NCI-H526 (cell line): ENCODE results near the gene PHF2.
A peak's percentile ranks its signal among the peaks of the same experiment; 100 is the strongest.

Source experiments
- DNase-seq, 2 experiments: peaks; one replicate each; lab custom pipeline; 2025; lab: John Stamatoyannopoulos, UW

PHF2 gene

DNA sequence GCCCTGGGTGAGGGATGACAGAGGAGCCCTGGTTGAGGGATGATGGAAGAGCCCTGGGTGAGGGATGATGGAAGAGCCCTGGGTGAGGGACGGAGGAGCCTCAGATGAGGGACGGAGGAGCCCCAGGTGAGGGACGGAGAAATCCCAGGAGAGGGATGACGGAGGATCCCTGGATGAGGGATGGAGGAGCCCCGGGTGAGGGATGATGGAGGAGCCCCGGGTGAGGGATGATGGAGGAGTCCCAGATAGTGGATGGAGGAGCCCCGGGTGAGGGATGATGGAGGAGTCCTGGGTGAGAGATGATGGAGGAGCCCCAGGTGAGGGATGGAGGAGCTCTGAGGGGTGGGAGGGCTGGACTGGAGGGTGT is 10.9 kb downstream of the PHF2 start:
- DNase-seq: no peak

DNA sequence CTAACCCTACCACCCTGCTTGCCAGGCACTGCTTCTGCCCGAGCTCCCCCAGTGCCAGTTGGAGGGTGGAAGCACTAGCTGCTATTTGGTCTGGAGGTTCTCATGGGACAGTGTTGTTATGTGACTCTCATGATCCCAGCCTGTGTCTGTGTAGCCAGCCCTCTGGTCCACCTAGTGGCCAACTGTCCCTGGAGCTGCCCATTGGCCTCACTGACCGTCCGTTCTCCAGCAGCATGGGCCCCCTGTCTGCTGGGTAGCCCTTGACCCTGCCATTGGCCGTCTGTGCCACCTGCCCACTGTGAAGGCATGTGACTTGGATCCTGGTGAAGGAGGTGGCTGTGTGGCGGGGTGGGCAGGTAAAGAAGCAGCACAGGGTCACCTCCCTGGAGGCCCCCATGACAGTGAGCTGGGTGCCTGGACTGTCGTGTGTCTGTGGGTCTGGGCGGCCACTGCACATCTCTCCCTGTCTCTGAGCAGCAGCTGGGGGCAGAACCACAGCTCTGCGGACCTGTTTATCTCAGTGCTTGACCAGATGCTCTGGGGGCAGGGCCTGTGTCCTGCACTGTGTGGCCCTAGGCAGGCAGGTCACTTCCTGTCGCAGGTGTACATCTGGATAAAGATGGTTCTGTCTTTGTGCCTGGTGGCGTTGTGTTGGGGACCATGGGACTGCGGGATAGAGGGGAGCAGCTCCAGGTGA is 11.4 kb downstream of the PHF2 start:
- DNase-seq: no peak

DNA sequence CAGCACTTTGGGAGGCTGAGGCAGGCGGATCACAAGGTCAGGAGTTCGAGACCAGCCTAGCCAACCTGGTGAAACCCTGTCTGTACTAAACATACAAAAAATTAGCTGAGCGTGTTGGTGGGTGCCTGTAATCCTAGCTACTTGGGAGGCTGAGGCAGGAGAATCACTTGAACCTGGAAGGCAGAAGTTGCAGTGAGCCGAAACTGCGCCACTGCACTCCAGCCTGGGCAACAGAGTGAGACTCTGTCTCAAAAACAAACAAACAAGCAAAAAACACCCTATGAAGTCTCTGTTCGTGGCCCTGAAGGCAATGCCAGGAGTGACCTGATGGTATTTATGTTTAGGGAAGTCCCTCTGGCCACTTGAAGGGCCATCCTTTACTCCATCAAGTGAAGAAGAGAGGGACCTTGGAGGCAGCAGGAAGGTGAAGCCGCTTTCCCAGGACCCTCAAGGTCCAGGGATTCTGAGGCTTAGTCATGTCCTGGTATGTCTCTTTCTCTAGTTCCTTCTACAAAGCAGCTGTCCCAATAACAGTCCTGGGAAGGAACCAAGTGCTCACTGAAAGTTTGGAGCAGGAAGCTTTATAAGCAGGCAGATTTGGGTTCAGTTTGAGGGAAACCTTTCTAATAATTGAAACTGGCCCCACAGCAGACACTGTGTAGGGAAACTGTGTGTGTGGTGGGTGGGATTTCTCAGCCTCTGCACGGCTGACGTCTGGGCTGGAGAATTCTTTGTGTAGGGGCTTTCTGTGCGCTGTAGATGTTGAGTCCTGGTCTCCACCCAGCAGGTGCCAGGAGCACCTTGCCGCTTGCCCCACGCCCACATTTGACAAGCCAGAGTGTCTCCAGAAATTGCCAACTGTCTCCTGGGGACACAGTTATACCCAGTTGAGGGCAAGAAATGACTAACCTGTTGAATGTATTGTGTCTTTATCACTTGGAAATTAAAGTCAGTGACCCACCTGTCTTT is 12.5 kb downstream of the PHF2 start:
- no peak for DNase-seq

DNA sequence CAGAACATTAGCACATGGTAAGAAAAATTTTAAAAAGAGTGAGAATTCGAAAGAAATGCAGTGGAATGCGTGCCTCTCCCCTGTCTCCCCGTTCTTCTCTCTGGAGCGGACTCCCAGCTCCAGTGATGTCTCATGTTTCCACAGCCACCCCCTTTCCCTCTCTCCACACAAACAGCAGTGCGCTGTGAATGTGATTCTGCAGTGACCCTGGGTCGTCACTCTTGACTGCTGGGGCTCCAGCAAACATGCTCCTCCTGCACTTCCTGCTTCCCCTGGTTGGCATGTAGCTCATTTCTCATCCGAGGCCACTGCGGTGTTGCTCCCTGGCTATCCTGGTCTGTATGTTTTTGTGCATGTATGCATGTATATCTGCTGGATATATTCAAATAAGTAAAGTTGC is 13.3 kb downstream of the PHF2 start:
- no peak for DNase-seq

DNA sequence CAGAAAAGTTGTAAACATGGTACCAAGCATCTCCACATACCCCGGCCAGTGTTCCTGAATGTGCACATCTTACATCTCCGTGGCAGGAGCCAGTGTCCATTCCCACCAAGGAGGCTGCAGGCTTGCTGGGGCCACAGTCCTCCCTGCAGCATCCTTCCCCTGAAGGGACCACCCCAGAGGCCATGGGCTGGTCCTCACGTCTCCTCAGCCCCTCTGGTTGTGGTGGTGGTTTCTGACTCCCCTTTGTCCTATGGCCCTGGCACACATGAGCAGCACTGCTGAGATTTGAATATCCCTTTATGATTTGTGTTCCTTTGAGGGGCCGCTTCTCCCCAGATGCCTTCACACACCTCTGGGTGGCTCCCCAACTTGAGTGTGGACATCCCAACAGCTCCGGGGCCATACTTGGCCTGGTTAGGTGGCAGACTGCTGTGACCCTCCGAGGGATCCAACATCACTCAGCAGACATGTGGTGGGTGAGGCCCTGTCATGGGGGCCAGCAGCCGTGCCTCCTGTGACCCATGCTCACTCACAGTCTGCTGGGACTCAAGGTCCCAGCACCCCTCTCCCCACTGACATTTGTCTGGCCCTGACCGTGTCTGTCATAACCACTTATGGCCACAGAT is 14.3 kb downstream of the PHF2 start:
- no peak for DNase-seq

DNA sequence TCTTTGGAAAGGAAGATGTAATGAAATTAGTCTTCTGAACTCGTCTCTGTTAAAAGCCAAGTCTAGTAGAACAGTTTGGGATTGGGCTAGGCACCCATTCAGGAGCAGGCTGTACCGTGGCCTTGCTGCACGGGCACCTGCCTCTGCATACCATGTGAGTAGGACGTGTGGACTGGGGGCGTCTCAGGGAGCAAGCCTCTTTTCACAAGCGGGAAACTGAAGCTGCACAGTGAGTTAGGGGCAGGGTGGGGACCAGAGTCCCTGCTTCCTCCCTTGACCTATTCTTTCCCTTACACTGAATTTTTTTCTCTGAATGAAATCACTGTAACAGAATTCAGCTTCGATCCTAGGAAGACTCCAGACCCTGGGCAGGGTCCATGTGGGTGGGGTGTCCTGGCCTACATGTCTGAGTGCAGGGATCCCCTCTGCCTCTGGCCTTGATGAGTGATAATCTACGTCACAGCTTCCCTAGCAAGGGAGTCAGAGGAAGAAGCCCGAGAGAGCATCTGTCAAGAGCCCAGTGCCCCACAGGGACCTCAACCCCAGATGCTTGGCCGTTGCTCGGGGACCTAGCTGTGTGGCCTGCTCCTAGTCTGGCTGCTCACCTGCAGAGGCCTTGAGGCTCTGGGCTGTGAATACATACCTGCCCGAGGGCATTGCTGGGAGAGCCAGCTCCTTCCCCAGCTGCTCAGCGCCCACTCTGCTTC is 15.1 kb downstream of the PHF2 start:
- no peak for DNase-seq

DNA sequence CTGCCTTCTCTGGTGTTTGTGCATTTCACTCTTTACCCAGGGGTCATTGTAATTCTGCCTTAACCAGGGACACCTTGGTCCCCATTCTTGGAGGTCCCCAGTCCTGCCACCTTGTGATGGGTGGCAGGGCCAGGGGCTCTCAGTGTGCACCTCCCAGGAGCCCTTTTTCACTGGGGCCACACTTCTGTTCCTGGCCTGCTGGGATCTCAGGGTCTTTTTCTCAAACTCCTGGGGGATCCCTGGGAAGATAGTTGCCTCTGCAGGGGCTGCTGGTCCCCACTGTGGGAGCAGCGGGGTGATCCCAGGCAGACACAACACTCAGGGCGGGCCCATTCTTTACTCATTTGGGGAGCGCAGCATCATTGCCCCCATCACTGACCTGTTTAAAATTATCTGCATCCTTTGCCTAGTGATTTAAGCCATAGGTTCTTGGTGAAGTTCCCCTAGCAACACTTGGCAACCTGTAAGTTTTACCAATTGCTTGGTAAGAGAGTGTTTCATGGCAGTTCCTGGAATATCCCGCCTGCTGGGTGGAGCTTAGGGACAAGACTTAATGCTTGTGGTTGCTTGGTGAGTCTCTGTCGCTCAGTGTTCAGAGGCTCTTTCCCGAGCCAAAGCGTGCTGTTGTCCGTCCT is 15.7 kb downstream of the PHF2 start:
- DNase-seq: no peak

DNA sequence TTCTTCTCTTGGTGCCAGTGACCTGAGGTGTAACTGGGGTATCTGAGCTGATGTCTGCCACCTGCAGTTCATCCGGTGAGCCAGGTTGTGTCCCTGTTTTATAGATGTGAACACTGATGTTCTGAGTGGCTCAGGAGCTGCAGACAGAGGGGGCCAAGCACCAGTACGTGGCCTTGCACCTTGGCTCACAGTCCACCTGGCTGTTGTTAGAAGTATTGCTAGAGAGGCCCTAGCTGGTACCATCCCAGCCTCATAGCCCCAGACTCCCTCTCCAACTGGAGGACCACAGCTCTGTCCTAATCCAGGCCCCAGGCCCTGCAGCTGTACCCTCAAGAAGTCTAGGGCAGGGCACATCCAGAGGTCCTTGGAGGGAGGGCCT is 16.2 kb downstream of the PHF2 start:
- DNase-seq: peak; percentile 8 to 43

DNA sequence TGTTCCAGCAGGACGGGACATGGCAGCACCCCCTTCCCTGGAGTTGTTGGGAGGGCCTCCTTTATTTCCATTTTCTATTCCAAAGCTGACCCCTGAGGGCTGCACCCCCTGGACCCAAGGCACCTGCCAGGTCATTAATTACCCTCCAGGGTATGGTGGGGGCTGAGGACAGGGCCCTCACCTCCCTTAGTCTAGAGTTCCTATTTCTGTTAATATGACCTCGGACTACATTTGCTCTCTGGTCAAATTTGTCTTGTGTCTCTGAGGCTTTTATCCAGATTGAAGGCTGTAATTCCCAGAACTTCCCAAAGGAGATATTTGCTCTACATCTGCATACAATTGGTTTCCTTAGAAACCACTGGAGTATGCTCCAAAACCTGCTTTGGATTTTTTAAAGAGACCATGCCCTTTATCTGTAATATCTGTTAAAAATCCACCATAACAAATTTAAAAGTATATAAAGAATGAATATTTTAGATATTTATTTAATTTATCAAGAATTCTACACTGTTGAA is 16.8 kb downstream of the PHF2 start:
- peak in 1 of 2 experiments; percentile 21 for DNase-seq

DNA sequence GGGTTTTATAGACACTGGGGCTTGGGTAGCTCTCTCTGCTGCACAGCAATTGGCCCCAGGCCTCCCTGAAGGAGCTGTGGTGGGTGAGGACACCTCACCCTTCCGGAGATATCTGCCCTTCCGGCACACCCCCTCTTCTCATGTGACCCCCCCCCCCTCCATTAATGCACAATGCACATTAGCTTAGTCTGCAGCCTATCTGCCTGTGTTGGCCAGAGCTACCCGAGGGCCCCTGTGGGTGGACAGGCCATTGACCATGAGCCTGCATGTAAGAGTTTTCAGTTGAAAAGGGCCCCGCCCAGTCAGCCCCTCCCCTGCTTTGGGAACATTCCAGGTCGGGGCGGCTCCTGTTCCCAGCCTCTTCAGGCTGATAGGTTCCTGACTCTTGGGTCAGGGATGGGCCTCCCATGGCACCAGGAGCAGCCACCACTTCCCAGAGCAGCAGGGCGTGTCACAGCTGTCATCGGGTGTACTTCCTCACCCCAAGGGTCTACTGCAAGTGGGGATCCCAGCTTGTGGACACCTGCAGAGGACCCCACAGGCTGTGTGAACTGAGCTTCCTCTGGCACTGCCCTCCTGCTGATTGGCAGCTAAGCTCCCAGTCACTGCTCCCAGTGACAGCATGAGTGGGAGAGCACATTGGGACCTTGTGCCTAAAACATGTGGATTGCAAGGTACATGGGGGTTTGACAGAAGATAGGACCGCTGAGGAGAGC is 17.8 kb downstream of the PHF2 start:
- DNase-seq: no peak

DNA sequence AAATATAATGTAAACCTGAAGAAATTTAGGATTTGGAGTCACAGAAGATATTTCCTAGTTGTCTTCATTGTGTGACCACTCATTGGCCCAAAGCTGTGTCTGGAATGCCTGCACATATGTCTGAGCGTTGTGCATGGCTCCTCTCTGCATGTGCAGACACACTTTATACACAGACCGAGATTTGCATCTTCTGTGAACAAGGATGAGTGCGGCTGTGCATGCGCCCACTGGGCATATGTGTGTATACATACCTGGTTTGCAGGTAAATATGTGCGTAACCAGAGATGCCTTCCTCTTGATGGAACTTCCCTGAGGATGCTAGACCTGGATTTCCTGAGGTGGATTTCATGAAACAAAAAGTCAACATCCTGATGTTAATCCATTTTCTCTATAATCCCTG is 19.1 kb downstream of the PHF2 start:
- DNase-seq: peak; percentile 1 to 64

DNA sequence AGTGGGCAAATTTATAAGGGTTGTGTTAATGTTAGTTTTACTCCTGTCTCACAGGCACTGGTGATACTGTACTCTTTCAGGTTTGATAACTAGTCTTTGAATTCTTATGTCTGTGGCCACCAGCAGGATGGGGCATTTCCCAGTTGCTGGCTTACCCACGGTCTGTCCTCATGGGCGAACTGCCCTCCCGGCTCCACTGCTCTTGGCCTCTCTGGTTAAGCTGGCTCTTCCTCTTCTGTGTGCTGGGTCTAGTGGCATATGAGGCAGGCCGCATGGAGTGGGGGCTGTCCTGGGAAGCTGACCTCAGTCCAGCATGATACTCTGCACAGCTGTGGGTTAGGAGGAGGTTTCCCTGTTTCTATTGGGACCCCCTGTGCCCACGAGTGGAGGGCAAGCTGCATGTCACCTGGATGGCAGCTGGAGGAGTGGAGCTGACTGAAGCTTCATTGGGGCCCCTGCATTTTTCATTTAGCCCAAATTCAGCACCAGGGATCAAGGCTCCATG is 19.5 kb downstream of the PHF2 start:
- DNase-seq: no peak

DNA sequence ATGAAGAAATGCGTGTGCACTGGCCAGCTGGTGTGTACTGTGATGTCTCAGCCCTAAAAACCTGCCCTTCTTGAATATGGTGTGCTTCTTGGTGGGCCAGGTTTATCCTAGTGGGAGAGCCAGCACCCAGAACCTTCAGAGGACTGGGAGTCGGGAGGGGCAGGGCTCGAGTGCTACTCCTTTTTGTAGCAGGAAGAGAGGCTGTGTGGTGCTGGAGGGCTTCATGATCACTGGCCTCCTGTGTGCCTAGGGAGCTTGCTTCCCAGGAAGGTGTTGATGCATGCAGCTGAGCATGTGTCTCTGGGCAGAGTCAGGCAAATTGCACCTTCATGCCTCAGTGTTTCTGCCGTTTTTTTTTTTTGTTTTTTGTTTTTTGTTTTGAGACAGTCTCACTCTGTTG is 20.0 kb downstream of the PHF2 start:
- no peak for DNase-seq

DNA sequence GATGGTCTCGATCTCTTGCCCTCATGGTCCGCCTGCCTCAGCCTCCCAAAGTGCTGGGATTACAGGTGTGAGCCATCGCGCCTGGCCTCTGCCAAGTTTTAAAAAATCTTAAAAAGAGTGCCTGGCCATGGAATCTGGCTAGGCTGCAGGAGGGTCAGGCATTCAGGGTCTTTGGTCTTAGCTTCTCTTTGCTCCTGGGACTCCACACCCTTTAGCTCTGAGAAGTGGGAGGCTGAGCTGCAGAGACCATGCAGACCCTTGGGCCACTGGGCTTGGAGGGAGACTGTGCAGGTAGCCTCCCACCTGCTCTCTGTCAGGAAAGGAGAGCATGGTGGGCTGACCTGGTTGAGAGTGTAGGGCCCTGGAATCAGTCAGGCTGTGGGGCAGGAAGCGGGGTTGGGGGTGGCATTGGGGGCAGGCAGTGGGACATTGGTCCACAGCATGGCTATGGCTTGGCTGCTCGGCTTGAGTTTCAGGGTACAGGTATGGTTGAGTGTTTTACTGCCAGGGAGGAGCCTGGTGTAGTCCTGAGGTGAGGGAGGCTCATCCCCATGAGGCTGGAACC is 20.8 kb downstream of the PHF2 start:
- DNase-seq: no peak

DNA sequence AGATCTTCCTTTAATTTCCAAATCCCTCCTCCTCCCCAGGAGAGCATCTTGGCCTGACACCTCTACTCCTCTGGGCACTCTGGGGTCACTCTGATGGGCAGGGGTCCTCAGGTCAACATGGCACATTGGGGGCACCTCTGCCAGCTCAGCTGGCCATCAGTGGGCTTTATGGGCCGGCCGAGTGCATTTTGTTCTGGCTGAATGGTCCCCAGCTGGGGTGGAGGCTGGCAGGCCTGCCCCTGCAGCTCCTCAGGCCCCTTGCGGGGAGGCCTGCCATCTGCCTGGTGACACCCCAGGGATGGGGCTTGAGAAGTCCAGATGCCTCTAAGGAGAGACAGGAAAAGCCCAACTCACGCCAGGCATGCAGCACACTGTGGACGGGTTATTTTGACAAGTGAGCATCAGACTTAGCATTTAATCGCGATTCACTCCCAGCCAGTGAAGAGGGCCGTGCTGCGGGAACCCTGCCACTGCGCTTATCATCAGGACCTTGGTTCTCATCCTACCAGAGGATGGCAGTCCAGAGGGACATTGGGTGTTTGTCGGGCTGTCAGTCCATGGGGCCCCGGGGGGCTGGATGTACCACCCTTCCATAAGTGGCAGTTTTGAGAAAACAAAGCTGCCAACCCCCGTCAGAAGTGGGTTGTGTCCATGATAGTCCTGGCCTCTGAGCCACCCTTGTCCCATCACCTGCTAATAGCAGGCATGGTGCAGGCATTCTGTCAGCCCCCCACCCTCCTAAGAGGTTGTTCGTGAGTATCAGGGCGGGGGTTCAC is 21.7 kb downstream of the PHF2 start:
- no peak for DNase-seq

DNA sequence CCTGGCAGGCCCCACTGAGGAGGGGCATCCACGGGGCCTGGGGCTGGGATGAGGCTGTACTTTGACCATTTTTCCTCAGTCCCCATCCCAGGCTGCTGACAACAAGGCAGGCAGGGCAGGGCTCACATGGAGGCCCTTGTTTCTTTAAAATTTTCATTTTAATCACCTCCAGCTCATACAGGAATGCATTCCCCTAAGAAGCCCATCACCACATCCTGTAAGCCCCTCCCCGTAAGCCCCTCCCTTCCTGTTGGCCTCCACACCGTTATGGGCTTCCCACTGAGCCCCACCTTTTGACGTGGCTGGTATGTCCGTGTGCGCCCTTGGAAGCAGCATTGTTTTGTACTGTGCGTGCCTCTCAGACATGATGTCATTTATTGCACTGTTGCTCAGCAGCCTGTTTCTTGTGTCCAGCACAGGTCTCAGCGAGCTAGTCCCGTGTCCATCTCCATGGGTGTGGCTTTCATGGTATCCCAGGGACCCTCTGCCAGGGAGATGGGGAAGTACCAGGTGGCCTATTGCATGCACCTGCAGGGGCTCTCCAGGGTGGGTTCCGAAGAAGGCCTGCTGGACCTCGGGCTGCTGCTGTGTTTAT is 22.4 kb downstream of the PHF2 start:
- no peak for DNase-seq

DNA sequence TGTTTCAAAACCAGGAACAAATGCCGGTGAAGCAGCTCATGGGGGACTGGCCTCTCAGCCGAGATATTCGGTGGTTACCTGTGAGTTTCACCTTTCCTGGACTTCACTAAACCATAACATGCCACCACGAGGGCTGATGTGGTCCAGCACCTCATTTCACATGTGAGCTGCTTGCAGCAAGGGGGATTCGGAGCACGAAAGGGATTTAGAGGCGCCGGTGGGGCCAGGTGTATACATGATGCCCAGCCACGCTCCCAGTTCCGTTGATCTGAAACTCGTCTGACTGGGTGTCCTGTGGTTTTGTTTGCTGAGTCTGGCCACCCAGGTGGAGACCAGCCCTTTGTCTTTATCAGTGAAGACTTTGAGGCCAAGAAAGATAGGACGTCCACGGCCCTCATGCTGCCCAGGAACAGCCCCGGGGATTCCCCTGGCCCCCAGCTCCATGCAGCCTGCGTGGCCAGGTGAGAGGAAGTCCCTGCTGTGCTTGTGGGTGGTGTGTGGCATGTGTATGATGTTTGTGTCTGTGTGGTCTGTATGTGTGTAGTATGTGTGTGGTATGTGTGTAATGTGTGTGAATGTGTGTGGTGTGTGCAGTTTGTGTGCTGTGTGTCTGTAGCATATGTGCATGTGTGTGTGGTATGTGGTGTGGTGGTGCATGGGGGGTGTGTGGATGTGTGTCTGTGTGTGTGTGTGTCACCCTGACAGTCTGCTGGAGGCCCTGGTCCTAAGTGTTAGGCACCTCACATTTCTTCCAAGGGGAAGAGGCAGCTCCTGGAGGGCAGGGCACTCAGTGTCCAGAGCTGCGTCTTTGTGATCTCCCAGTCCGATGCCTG is 23.4 kb downstream of the PHF2 start:
- DNase-seq: peak in 1 of 2 experiments; percentile 58

DNA sequence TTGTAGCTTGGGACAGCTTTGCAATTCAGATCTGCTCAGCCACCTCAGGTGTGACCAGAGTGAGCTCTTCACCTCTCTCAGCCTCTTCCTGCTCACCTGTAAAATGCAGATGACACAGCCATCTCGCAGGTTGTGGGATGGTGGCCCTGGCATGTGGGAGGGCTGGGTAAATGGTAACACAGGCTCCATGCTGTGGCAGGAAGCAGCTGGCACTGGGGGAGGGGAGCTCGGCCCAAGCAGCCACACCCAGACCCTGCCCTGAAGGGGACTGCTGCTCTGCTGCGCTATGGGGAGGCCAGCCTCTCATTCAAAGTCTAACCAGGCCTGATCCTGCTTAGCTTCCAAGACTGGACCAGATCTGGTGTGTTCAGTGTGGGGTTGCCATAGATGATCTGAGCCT is 24.1 kb downstream of the PHF2 start:
- DNase-seq: peak; percentile 50 to 81
